HG03280 (cell line): Measurements from ENCODE around the gene KDM6B.
"Not testable (repeated sequence)": the region's sequence is repeated elsewhere in the genome, so short reads cannot be mapped to it uniquely, and the experiment has no call there.

Source experiments
- ATAC-seq: cut with Tn5 transposase; IDR thresholded peaks from one replicate; pipeline ENCODE4 v1.9.1; 2021; ENCODE audit warnings: mild to moderate bottlenecking, moderate library complexity; ENCODE audit not compliant: unreplicated experiment

The KDM6B gene, protein sequence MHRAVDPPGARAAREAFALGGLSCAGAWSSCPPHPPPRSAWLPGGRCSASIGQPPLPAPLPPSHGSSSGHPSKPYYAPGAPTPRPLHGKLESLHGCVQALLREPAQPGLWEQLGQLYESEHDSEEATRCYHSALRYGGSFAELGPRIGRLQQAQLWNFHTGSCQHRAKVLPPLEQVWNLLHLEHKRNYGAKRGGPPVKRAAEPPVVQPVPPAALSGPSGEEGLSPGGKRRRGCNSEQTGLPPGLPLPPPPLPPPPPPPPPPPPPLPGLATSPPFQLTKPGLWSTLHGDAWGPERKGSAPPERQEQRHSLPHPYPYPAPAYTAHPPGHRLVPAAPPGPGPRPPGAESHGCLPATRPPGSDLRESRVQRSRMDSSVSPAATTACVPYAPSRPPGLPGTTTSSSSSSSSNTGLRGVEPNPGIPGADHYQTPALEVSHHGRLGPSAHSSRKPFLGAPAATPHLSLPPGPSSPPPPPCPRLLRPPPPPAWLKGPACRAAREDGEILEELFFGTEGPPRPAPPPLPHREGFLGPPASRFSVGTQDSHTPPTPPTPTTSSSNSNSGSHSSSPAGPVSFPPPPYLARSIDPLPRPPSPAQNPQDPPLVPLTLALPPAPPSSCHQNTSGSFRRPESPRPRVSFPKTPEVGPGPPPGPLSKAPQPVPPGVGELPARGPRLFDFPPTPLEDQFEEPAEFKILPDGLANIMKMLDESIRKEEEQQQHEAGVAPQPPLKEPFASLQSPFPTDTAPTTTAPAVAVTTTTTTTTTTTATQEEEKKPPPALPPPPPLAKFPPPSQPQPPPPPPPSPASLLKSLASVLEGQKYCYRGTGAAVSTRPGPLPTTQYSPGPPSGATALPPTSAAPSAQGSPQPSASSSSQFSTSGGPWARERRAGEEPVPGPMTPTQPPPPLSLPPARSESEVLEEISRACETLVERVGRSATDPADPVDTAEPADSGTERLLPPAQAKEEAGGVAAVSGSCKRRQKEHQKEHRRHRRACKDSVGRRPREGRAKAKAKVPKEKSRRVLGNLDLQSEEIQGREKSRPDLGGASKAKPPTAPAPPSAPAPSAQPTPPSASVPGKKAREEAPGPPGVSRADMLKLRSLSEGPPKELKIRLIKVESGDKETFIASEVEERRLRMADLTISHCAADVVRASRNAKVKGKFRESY (N-terminal part only)

DNA sequence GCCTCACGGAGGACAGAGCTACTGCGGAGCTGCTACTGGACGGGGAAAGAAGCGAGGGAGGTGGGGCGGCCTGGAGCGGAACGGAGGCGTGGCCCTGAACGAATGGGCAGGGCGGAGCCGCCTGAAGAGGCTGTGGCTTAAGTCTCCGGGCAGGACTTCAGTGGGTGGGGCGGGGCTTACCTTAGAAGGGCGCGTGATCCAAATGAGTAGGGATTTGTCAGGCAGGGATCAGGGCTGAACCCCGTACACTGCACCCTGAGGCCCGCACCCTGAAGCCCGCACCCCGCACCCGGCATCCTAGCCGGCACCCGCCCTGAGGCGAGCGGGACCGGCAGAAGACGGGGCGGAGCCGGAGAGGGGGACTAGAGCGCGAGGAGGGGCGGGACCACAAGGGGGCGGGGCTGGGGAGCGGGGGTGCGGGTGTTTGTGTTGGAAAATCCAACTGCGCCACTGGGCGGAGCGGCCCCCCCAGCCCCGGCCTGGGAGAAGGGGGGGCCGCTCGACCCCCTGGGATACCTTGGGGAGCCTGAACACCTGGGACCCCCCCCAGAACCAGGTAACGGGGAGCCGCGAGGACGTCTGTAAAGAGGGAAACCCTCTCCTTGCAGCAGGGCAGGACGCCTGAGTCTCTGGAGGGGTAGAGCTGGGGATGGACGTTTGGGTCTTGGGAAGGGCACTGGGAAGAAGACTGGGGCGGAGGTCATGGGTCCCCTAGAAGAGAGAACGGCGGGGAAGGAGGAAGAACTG is at the start of gene KDM6B:
TSS of gene KDM6B (plus strand) at position 423 of the 747 bp plus-strand sequence. CDS start 11,338 bp downstream, outside the sequence.
- ATAC-seq, result peak; percentile 44

DNA sequence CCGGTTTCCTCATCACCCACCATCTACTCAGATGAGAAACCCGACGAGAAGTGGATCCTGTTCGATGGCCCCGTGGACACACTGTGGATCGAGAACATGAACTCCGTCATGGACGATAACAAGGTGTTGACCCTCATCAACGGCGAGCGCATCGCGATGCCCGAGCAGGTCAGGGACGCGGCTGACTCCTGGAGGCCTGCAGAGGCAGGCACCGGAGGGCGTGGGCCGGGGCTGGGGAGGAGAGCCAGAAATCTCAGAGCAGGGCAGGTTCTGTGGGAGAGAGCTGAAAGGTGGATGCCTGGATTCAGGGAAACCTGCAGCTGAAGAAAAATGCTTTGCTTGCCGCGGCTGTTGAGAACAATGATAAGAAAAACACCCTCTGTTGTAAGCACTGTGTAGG is 47.2 kb upstream of the KDM6B start:
- no peak for ATAC-seq

- ATAC-seq, result no peak
Observed at GRCh38 chr17:7789131-7789530, 44.9 kb upstream of the KDM6B start.

- no peak for ATAC-seq
Observed at GRCh38 chr17:7790150-7790549, 43.9 kb upstream of the KDM6B start.

- ATAC-seq, result no peak
Observed at GRCh38 chr17:7792611-7793010, 41.4 kb upstream of the KDM6B start.

- ATAC-seq, result no peak
Observed at GRCh38 chr17:7794075-7794663, 39.8 kb upstream of the KDM6B start.

GRCh38 chr17:7797976-7798375 is 36.0 kb upstream of the KDM6B start:
- ATAC-seq, result no peak

- ATAC-seq, result no peak
Observed at GRCh38 chr17:7798839-7799238, 35.2 kb upstream of the KDM6B start.

GRCh38 chr17:7803981-7804380 is 30.0 kb upstream of the KDM6B start:
- ATAC-seq, result no peak

DNA sequence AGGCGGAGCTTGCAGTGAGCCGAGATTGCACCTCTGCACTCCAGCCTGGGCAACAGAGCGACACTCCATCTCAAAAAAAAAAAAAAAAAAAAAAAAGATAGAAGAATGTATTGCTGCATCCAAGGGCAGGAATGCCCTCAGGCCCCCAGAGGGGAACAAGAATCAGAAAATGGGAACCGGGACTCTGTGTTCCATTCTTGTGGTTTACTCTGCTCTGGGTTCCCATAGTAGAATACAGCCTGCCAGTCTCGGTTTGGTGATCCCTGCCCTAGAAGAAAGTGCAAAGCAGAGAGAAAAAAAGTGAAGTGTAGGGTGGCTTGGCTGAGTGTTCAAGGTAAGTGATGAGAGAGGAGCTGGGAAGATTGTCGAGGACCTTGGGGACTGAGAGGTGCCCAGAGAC is 27.4 kb upstream of the KDM6B start:
- no peak for ATAC-seq

DNA sequence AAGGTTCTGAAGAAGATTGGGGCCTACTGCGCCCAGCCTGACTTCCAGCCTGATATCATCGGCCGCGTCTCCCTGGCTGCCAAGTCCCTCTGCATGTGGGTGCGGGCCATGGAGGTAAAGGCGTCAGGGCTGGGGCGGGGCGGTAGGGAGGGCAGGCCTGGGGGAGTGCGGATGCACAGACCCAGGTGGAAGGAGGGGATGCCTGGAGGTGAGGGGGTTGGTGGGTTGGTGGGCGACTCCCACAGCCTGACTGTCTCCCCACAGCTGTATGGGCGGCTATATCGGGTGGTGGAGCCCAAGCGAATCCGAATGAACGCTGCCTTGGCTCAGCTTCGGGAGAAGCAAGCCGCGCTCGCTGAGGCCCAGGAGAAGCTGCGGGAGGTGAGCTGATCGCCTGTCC is 26.8 kb upstream of the KDM6B start:
- no peak for ATAC-seq

DNA sequence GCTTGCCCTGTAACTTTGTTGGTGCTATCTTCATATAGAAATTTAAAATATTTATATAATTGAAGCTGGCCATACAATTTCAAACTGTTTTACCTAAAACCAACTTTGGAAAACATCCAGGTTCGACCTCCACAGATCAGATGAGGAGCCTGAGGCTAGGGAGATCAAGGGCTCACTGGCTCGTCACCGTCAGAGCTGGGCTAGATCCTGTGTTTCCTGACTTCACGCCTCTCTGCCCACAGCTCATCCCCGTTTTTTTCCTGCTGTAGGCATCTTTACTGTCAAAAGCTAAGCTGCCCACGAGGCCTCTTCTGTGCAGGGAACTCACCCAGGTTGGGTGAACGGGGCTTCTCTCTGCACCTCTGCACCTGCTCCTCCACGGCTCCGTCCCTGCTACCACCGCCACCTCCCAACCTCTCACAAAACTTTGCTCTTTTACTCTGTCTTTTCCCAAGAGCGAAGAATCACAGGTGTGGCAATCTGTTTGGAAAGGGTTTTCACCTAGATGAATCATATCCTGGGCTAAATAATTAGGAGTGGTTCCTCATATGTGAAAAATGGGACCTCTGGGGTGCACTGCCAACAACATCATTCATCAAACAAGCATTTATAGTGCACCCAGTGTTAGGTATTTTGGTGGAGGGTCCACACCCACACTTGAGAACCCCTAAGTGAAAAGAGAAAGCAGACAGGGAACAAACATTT is 24.8 kb upstream of the KDM6B start:
- ATAC-seq, result no peak

DNA sequence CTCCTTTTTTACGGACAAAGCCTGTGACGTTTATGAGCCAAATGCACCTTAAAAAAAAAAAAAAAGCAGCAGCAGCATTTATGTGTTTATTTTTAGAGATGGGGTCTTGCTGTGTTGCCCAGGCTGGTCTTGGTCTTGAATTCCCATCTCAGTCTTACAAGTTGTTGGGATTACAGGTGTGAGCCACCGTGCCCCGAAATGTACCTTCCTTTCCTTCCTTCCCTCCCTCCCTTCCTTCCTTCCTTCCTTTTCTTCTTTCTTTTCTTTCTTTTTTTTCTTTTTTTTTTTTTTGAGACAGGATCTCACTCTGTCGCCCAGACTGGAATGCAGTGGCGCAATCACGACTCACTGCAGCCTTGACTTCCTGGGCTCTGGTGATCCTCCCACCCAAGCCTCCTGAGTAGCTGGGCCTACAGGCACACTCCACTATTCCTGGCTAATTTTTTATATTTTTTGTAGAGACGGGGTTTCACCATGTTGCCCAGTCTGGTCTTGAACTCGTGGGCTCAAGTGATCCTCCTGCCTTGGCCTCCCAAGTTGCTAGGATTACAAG is 24.1 kb upstream of the KDM6B start:
- not testable (repeated sequence) for ATAC-seq

DNA sequence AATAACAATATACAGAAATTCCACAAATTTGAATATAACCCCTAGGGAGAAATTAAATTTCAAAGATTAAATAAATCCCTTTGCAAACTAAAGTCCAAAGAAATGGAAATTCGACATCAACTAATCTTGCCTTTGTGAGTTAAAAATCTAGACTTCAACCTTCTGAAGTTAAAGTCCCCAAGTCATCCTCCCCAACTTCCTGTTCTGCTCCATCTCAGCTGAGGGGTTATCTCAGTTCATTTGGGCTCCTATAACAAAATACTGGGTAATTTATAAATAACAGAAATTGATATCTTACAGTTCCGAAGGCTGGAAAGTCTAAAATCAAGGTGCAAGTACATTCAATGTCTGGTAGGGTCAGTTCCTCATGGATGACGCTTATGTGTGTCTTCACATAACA is 22.8 kb upstream of the KDM6B start:
- ATAC-seq, result no peak

DNA sequence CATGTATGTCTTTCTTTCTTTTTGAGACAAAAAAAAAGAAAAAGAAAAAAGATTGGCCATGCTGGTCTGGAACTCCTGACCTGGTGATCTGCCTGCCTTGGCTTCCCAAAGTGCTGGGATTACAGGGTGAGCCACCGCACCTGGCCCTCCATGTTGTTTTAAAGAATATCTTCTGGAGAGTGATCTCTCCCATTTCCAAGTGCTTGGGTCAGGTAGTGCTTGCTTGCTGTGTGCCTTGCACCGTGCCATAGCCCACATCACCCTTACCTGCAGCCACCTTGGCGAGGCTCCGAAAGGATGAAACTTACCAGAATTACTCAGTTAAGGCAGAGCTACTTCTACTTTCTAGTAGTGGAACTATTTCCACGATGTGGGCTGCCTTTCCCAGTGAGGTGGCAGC is 19.0 kb upstream of the KDM6B start:
- ATAC-seq, result no peak

GRCh38 chr17:7816926-7817642 is 16.9 kb upstream of the KDM6B start:
- ATAC-seq, result no peak

- ATAC-seq, result no peak
Observed at GRCh38 chr17:7817643-7817964, 16.4 kb upstream of the KDM6B start.

DNA sequence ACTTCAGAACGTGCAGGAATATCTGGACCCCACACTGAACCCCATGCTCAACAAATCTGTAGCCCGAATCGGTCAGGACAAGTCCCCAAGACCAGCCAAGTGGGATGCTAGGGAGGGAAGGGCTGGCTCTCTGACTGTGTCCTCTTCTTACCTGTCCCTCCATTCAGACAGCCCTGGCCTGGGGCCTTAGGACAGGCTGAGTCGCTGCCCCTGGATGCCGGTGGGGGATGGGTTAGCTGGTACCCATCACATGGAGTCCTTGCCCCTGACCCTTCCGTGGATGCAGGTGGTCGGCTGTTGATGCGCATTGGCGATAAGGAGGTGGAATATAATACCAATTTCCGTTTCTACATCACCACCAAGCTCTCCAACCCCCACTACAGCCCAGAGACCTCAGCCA is 16.0 kb upstream of the KDM6B start:
- no peak for ATAC-seq
